AG09309 (cell line): ENCODE data around the gene RBFOX2.
A peak's percentile ranks its signal among the peaks of the same experiment; 100 is the strongest.

Experiments
- DNase-seq: peaks from one replicate; pipeline ENCODE4 v3.0.0-alpha.2; 2010; ENCODE audit warnings: low read depth
- H3K4me3 ChIP-seq: 2 replicates; pipeline ENCODE4 v1.5.1; 2011; ENCODE audit warnings: mild to moderate bottlenecking, low read depth, low read length, moderate library complexity; ENCODE audit not compliant: control insufficient read depth
- TF ChIP-seq, protein P1 (sequence below): IDR thresholded peaks from 2 replicates; pipeline ENCODE4 v1.5.1; 2011; ENCODE audit warnings: mild to moderate bottlenecking, low read depth, low read length, inconsistent platforms; ENCODE audit not compliant: insufficient read depth, control insufficient read depth; ENCODE audit errors: missing control alignments

RBFOX2 gene

GRCh38 chr22:35961480-35962295 lies 66.9 kb downstream of the RBFOX2 start:
- no peak for DNase-seq
- TF ChIP-seq, protein P1, sequence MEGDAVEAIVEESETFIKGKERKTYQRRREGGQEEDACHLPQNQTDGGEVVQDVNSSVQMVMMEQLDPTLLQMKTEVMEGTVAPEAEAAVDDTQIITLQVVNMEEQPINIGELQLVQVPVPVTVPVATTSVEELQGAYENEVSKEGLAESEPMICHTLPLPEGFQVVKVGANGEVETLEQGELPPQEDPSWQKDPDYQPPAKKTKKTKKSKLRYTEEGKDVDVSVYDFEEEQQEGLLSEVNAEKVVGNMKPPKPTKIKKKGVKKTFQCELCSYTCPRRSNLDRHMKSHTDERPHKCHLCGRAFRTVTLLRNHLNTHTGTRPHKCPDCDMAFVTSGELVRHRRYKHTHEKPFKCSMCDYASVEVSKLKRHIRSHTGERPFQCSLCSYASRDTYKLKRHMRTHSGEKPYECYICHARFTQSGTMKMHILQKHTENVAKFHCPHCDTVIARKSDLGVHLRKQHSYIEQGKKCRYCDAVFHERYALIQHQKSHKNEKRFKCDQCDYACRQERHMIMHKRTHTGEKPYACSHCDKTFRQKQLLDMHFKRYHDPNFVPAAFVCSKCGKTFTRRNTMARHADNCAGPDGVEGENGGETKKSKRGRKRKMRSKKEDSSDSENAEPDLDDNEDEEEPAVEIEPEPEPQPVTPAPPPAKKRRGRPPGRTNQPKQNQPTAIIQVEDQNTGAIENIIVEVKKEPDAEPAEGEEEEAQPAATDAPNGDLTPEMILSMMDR: no peak
- peak overlapping the region; percentile 9 for H3K4me3 ChIP-seq

DNA sequence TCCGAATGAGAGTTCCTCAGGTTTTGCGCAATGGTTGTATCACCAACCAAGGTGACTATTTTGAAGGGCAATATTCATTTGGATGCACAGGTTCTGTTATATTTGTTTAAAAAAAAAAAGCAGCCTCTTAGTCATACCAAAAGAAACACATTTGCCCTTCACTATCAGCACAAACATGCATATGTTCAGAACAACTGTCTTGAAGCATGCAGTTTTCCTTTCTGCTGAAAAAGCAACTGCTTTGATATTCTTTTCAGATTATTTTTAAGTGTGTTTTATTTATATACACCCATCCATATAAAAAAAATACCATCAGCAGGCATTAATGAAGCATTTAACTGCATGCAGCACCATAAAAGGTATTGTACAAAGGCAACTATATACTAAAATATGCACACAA lies 67.8 kb downstream of the RBFOX2 start:
- DNase-seq: no peak
- H3K4me3 ChIP-seq: no peak overlapping the region
- TF ChIP-seq, protein P1: no peak

DNA sequence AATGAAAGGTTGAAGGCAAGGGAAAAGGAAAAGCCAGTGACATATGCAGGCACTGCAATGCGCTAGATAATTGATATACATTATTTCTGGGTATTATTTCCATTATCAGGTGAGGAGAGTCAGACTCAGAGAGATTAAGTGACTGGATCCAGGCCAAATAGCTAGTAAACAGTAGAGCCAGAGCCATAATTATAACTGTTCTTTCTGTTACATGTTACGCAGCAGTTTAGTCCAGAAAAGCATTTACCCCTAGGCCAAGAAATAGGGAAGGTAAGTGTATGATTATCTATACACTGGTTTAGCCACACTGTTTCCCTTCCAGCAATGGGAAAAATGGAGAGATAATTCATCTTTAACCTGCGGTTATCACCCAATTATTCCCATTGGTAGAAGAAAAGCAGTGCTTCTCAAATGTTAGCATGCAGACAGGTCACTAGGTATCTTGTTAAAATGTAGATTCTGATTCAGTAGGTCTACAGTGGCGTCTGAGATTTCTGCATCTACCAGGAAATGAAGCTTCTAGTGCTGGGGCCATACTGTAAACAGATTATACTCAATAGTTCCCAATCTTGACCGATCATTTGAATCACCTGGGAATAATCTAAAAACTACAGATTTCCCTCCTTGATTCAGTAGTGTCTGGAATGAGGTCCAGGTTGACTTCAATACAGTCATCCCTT lies 69.4 kb downstream of the RBFOX2 start:
- no peak overlapping the region for H3K4me3 ChIP-seq
- DNase-seq: no peak
- TF ChIP-seq, protein P1: no peak

GRCh38 chr22:35958334-35958733 lies 70.3 kb downstream of the RBFOX2 start:
- TF ChIP-seq, protein P1: no peak
- H3K4me3 ChIP-seq: no peak overlapping the region
- no peak for DNase-seq

GRCh38 chr22:35957589-35957988 lies 71.0 kb downstream of the RBFOX2 start:
- no peak overlapping the region for H3K4me3 ChIP-seq
- TF ChIP-seq, protein P1: no peak
- no peak for DNase-seq

DNA sequence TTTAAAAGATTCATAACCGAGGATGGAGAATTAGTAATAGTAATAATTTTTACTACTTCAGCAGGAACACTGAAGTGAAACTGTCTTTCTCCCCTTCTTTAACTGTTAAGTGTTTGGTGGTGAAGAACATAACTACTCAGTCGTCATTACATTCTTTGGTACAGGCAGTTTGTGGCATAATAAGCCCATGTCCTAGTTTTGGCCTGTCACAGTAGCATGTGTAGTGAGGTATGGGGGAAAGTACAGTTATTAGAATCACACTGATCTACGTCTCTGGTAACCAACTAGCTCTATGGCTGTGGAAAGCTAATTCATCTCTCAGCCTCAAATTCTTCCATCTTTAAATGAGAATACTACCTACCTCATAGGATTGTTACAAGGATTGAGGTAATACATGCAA lies 71.8 kb downstream of the RBFOX2 start:
- no peak overlapping the region for H3K4me3 ChIP-seq
- TF ChIP-seq, protein P1: no peak
- no peak for DNase-seq
